GM19397 (cell line): ENCODE results near the gene GAREM1.

Experiments
- ATAC-seq: cut with Tn5 transposase; IDR thresholded peaks from one replicate; pipeline ENCODE4 v1.9.1; 2021; ENCODE audit warnings: mild to moderate bottlenecking, moderate library complexity; ENCODE audit not compliant: unreplicated experiment

The GAREM1 gene

DNA sequence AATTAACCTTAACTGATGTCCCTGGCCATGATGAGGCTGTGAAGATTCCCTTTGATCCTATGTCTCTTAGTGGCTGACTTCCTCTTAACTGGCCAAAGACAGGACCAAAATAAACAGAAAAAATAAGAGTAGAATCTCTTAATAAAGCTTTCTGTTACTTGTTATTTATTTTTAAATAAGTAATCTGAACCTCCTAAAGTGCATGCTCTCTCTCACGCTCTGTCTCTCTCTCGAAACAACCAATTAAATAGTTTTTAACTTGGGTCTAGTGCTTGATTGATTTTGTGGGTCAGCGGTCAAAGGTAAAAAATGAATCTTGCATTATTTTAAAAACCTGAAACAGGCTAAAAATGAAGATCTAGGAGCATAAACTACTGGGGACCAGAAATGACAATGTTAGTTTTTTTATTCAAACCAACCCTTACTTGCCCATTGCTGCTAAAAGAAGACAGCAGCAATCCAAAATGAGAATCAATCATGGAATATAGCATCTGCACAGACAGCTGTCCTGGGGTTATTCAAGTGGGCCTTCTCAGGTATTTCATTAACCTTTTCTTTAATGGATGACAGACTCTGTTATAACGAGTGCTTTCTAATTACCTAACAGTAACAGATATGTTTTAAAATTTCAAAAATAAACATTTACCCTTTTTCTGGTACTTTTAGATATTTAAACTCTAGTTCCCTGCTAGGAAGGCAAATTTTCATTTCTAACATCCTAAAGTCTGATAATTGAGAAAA is 11.2 kb downstream of the GAREM1 start:
- no peak for ATAC-seq

DNA sequence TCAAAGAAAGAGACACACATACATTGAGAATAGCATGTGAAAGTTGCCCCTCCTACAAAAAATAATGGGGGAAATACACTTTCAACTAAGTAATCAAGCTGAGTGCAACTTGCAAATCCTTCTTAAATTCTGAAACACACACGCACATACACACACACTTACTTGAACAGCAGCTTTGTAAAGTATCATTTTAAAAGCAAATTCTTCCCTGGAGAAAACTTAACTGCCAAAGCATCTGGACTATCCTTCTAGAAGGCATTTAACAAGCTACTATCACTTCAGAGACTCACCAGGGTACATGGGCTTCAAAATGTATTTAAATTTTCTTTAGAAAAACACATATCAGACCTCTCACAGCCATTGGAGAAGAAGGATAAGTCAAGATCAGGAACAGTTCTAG is 15.3 kb downstream of the GAREM1 start:
- no peak for ATAC-seq

- ATAC-seq = no peak
Observed at GRCh38 chr18:32454593-32454992, 16.1 kb downstream of the GAREM1 start.

GRCh38 chr18:32450874-32451273 is 19.8 kb downstream of the GAREM1 start:
- no peak for ATAC-seq

DNA sequence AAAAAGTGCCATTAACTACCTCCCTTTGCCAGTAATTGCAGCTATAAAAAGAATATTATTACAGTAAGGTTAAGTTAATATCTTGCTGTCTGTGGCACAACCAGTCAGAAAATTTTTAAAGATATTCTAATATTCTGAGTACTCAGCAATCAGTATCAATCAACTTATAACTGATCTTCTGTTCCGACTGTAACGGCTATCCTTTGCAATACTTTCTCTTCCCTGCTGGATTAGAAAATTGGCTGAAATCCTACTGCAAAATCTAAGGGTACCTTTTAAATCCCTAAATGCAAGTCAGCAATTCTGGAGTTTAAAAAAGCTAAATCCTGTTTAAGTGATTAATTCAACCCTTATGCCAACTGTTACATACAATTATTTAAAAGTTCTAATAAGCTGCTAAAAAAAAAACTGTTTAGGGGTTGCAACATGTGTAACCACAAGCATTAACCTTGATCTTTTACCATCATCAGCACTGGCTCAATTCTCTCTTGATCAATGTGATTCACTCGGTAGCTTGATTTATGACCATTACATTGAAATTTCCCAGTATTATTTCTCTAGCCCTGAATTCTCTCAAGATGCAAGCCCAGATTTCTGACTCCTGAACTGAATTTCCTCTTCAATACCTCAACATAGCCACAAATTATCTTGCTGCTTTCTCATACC is 20.5 kb downstream of the GAREM1 start:
- ATAC-seq = no peak

GRCh38 chr18:32446780-32447179 is 23.9 kb downstream of the GAREM1 start:
- no peak for ATAC-seq

DNA sequence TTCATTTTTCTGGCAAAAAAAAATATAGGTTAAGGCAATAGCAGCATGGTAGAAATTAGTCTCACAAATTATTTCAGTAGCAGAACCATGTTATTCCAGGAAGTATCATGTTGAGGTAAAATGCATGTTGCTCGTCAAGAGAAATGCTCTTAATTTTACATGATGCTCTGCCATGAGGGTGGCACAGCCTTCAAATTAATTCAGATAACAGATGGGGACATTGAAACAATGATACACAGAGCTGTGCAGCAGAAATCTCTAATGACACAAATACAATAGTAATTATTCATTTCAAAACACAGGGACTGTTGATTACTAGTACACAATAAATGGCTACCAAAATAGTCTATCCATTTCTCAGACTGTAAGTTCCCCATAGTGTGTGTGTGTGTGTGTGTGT is 24.8 kb downstream of the GAREM1 start:
- no peak for ATAC-seq

DNA sequence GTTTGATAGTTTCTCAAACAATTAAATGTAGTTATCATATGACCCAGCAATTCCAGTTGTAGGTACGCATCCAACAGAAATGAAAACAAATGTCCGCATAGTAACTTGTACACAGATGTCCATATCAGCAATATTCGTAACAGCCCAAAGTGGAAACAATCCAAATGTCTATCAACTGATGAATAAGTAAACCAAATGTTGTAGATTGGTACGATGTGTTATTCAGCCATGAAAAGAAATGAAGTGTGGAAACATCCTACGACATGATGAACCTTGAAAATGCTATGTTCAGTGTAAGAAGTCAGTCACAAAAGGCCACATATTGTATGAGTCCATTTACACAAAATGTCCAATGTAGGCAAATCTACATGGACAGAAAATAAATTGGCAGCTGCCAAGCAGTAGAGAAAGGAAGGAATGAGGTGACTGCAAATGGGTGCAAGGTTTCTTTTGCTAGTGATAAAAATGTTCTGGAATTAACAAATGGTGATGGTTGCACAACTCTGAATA is 26.9 kb downstream of the GAREM1 start:
- no peak for ATAC-seq

- no peak for ATAC-seq
Observed at GRCh38 chr18:32443033-32443705, 27.5 kb downstream of the GAREM1 start.

GRCh38 chr18:32442575-32442974 is 28.1 kb downstream of the GAREM1 start:
- ATAC-seq = no peak

DNA sequence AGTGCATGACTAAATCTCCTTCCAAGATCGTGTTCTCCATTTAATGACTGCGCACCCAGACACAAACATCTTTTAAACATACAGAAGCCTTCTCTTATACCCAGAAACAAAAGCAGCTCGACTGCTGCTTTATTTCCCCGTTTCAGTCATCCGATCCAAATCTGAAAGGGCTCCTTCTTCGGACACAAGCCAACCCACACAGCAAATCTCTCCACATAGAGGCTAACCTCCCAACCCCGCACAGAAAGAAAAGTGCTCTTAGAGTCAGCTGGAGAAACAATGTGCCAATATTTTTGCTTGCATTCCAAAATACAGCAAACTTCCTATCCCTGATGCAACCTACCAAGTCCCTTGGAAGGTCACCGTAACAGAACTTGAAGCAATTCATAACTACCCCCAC is 29.1 kb downstream of the GAREM1 start:
- no peak for ATAC-seq

- no peak for ATAC-seq
Observed at GRCh38 chr18:32440518-32440917, 30.2 kb downstream of the GAREM1 start.

- no peak for ATAC-seq
Observed at GRCh38 chr18:32439802-32440201, 30.9 kb downstream of the GAREM1 start.

DNA sequence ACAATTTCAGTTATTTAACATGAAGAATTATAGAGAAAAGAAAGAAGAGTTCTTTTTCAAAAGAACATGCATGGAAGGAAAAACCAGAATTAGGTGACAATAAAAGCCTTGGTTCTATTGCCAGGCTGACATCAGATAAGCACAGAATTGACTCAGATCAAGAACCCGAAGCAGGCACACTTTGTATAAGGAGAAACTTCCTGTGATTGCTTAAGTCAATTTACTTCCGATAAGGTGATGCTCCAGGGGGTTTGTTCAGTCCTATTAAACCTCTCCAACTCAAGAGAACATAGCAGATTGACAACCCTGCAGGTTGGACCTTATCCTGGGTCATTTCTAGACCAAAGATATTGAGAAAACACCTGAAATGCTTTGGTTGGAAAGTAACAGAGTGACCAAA is 31.4 kb downstream of the GAREM1 start:
- ATAC-seq = no peak

DNA sequence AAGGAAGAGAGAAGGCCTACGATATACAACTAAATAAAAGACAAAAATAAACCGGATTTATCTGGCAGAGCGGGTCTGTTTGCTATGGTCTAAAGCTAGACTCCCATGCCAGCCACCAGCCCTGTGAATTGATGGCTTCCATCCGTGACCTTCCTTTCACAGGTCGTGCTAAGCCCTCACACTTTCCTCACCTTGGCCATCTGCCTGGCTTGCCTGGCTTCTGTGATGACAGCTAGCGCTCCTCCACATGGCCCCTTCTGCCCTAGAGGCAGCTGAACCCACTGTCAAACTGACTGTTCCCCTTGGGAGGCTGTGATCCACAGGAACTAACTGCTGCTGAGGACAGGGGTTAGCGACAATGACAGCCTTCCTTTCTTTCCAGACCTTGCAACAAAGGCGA is 32.5 kb downstream of the GAREM1 start:
- no peak for ATAC-seq

- ATAC-seq = no peak
Observed at GRCh38 chr18:32437100-32437834, 33.4 kb downstream of the GAREM1 start.

DNA sequence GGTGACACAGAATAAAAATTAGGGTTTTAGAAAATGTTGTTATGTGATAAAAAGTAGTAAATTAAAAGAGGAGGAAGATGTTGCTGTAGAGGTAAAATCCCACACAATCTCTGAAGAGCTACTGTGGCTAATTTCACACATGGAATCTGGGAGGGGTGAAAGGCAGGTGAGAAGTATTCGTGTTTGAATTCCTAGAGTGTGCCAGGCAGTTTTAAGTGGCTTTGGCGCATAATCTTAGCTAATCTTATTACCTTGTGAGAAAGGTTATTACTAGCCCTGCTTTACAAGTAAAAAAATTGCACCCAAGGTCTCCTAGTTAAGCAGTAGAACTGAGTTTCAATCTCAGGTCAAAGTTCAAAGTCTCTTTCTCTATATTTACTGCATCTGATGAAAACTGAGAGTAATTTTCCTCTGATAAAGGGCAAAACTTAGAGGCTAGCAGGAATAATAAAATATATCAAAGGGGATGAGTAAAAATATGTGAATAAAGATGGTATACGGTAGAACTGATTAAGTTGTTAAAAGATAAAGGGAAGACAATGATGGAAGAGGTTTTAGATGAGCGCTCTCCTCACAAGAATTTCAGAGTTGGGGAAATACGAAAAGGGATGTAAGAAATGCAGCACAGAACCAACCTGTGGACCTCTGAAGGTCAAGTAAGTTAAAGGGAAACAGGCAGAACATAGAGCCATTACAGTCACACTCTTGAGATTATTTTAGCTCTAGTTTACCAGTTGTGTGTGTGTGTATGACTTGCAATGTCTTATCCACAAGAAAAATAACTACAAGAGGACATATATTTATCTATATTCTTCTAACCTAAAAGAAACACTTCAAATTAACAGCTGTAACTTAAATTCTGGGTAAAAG is 34.8 kb downstream of the GAREM1 start:
- ATAC-seq = no peak

DNA sequence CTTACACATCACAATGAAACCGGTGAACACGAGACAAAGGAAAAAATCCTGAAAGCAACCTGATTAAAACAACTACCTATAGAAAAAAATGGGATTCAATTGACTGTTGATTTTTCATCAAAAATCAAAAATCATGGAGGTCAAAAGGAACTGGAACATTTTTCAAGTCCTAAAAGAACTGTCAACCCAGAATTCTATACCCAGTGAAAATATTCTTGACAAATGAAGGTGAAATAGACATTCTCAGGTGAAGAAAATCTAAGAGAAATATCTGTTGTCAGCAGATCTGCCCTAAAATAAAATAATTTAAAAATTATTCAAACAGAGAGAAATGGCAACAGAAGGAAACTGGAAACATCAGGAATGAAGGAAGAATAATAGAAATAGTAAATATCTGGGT is 38.9 kb downstream of the GAREM1 start:
- no peak for ATAC-seq

DNA sequence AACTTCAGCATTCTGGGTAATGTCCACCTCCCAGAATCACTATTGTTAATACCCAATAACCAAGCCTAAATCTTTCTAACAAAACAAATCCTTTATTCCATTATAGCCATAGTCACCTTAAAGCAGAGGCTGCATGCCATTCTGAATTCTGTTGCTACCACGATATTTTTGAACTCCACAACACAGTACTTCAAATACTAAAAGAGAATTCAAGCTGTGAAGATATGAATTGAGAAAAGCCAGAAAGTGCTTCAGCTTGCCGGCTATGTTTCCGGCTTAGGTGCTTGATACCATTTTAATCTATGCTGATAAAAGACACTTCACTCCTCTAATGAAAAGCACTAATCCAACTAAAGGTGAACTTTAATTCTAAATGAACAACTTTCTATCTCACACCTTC is 41.3 kb downstream of the GAREM1 start:
- no peak for ATAC-seq
